Body of pancreas (tissue), 4 donors: ENCODE results near the gene DGKQ. TPM values are rescaled to one million over a fixed set of nuclear protein-coding genes. Genes with fewer than 3 reads are reported as not detected.

Experiments
- ATAC-seq: fragments of 150-250 bp; one replicate; pipeline ENCODE4 v1.9.1; 2016
- DNase-seq, 4 donors: peaks; one replicate each; pipeline ENCODE4 v3.0.0-alpha.2; 2019
- H3K27ac ChIP-seq, 4 donors: fragments of 200-600 bp; sonication (generic); 1 replicate in 3 of 4; 2 replicates in 1 of 4; pipeline versions ENCODE4 v1.5.1 to v1.6.1; 2016 to 2019; ENCODE audit warnings: mild to moderate bottlenecking in 1 of 4, mixed read lengths in 1 of 4, moderate library complexity in 1 of 4
- H3K27me3 ChIP-seq, 2 donors: fragments of 200-600 bp; sonication (generic); one replicate each; pipeline ENCODE4 v1.6.0; 2016; ENCODE audit warnings: mild to moderate bottlenecking in 1 of 2
- H3K36me3 ChIP-seq, 2 donors: fragments of 200-600 bp; sonication (generic); replicated peaks in 1 of 2; 2 replicates each; pipeline ENCODE4 v1.5.1; 2016; ENCODE audit warnings: low read depth in 2 of 2; ENCODE audit not compliant: insufficient read depth in 1 of 2
- H3K4me1 ChIP-seq: fragments of 200-600 bp; sonication (generic); one replicate; pipeline ENCODE4 v1.6.0; 2016
- H3K4me3 ChIP-seq, 2 donors: fragments of 200-600 bp; sonication (generic); 1 replicate in 1 of 2; 2 replicates in 1 of 2; pipeline ENCODE4 v1.5.1; 2016 to 2019
- H3K9me3 ChIP-seq, 3 donors: fragments of 200-600 bp; sonication (generic); 1 replicate in 2 of 3; 2 replicates in 1 of 3; pipeline ENCODE4 v1.5.1; 2016
- POLR2A ChIP-seq, 3 donors: fragments of 450-650 bp; IDR thresholded peaks; one replicate each; pipeline ENCODE4 v1.6.1; 2016; ENCODE audit warnings: antibody characterized with exemption in 3 of 3, mild to moderate bottlenecking in 2 of 3
- WGBS, 2 donors: methylation state at CpG; one replicate each; pipeline ENCODE4 v1.1.5; 2017; 5-methylcytosine and 5-hydroxymethylcytosine counted together
- intact Hi-C: fragments of 100-400 bp; cut with DNase I; formaldehyde crosslinking; loops from one replicate; pipeline ENCODE4 v1.15.1; 2023
- total RNA-seq, 2 donors: library from RNA; depleted of rRNA; stranded (reverse); fragments of >200 nt; gene quantifications; one replicate each; pipeline ENCODE4 v1.1.0, GENCODE V29; 2016
- TF ChIP-seq, protein P1 (sequence below), 7 experiments: fragments of 450-650 bp in 4 of 7; fragments of 200-600 bp in 3 of 7; sonication (generic) in 3 of 7; IDR thresholded peaks; one replicate each; pipeline ENCODE4 v1.5.1; 2016 to 2019; ENCODE audit warnings: antibody characterized with exemption in 7 of 7

DGKQ gene
- total RNA-seq, 2 donors from 2014 or later, result 13.2 to 17.5 TPM

DNA sequence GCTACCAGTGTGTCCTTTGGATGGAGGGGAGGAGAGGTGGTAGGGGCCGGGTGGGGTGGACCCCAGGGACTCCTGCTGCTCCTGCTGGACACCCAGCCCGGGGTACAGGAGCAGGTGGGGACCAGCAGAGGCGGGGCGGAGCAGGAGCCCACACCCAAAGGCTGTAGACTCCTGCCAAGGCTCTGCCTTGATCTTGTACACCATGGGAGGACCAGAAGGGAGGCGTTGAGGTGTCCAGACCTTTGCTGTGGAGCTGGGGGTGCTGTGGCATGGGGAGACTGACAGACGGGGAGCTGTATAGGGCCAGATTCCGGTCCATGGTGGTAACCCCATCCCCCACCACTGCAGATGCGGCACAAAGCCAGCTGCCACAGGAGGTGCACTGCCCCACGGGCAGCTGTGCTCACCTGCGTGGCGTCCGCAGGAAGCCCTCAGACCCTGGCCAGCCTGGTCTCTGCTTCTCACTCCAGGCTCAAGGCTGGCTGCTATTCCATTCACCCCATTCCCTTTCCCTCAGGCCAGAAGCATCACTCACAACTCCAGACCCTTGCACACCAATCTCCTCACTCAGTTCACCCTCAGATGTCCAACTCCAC lies 24.8 kb upstream of the DGKQ start:
- intact Hi-C loops, result no loop called here
- DNase-seq (peak in 2 of 4 donors; percentile 11 to 21), ATAC-seq (no peak)
- Histone ChIP-seq H3K36me3 (no peaks in the 10 kb centered on the region), H3K27ac (no peak overlapping the region), H3K27me3 (peaks cover 0 to 36% of the 10 kb centered on the region in 2 donors), H3K4me3 (no peak overlapping the region), H3K9me3 (no peaks in the 10 kb centered on the region), H3K4me1 (peaks cover 41% of the 10 kb centered on the region)
- TF ChIP-seq POLR2A (IDR thresholded peaks at IDR 0.05), result no peak
- TF ChIP-seq, protein P1, sequence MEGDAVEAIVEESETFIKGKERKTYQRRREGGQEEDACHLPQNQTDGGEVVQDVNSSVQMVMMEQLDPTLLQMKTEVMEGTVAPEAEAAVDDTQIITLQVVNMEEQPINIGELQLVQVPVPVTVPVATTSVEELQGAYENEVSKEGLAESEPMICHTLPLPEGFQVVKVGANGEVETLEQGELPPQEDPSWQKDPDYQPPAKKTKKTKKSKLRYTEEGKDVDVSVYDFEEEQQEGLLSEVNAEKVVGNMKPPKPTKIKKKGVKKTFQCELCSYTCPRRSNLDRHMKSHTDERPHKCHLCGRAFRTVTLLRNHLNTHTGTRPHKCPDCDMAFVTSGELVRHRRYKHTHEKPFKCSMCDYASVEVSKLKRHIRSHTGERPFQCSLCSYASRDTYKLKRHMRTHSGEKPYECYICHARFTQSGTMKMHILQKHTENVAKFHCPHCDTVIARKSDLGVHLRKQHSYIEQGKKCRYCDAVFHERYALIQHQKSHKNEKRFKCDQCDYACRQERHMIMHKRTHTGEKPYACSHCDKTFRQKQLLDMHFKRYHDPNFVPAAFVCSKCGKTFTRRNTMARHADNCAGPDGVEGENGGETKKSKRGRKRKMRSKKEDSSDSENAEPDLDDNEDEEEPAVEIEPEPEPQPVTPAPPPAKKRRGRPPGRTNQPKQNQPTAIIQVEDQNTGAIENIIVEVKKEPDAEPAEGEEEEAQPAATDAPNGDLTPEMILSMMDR (IDR thresholded peaks at IDR 0.05), result no peak
- WGBS, 2 donors, result 13 to 44% methylated on average over 5 to 12 of the region's 12 CpGs

DNA sequence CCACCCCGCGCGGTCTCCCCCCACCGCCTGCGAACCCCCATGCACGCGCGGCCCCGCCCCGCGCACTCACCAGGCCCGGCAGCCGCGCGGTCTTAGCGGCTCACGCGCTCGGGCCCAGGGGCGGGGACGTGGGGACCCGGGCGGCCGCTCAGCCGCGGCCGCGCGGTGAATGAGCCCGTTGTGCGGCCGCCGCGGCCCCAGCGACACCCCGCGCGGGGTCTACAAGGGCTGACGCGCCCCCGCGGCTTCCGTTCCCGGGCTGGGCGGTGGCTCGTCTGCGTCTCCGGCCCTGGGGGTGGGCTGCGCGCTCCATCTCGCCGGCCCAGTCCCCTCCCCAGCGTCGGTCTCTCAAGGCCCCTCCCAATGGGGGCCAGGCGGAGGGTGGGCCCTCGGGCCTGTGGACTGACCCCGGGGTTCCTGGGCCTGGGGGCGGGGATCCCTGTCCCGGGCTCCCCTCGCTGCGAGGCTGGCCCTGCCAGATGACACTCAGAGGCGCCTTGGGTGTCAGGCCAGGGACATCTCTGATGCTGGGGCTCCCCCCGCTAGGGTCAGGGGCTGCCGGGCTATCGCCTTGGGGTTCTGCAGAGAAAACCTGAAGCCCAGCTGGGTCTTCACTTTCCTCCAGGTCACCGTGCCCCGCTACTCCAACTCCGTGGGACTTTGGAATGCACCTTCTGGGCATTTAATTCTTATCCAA lies 24.2 kb upstream of the DGKQ start:
- no peaks in the 10 kb centered on the region for H3K36me3 ChIP-seq
- TF ChIP-seq, protein P1 (IDR thresholded peaks at IDR 0.05), result no peak
- no peak for TF ChIP-seq POLR2A (IDR thresholded peaks at IDR 0.05)
- H3K9me3 ChIP-seq, result no peaks in the 10 kb centered on the region
- peak in 2 of 4 donors; percentile 45 to 52 for DNase-seq
- peaks cover 41% of the 10 kb centered on the region for H3K4me1 ChIP-seq
- H3K27me3 ChIP-seq, result peaks cover 0 to 32% of the 10 kb centered on the region in 2 donors
- WGBS, 2 donors, result 5 to 33% methylated on average over 4 to 35 of the region's 68 CpGs
- intact Hi-C loops, result no loop called here
- no peak for ATAC-seq
- no peak overlapping the region for H3K27ac ChIP-seq
- no peak overlapping the region for H3K4me3 ChIP-seq

DNA sequence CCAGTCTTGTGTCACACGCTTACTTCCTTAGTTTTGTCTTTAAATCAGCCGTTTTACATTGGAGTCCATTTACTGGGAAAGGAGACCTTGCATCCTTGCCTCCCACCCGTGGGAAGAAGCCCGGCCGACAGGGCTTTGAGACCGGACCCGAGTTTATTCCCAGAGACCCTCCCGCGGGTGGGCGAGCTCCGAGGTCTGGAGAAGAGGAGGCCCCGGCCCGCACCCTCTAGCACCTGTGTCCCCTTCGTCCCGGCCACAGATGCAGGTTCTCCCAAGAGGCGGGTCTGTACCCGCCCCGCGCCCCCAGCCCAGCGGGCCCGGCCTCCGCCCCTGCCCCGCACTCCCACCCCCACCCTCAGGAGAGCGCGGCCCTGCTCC lies 23.6 kb upstream of the DGKQ start:
- no peaks in the 10 kb centered on the region for H3K36me3 ChIP-seq
- intact Hi-C loops, result no loop called here
- H3K9me3 ChIP-seq, result no peaks in the 10 kb centered on the region
- H3K27ac ChIP-seq, result no peak overlapping the region
- peaks cover 41% of the 10 kb centered on the region for H3K4me1 ChIP-seq
- TF ChIP-seq, protein P1 (IDR thresholded peaks at IDR 0.05), result no peak
- no peak for TF ChIP-seq POLR2A (IDR thresholded peaks at IDR 0.05)
- no peak overlapping the region for H3K4me3 ChIP-seq
- DNase-seq (peak in 1 of 4 donors; percentile 14), ATAC-seq (no peak)
- 22 to 36% methylated on average over 2 to 14 of the region's 25 CpGs for WGBS, 2 donors
- peaks cover 0 to 27% of the 10 kb centered on the region in 2 donors for H3K27me3 ChIP-seq

DNA sequence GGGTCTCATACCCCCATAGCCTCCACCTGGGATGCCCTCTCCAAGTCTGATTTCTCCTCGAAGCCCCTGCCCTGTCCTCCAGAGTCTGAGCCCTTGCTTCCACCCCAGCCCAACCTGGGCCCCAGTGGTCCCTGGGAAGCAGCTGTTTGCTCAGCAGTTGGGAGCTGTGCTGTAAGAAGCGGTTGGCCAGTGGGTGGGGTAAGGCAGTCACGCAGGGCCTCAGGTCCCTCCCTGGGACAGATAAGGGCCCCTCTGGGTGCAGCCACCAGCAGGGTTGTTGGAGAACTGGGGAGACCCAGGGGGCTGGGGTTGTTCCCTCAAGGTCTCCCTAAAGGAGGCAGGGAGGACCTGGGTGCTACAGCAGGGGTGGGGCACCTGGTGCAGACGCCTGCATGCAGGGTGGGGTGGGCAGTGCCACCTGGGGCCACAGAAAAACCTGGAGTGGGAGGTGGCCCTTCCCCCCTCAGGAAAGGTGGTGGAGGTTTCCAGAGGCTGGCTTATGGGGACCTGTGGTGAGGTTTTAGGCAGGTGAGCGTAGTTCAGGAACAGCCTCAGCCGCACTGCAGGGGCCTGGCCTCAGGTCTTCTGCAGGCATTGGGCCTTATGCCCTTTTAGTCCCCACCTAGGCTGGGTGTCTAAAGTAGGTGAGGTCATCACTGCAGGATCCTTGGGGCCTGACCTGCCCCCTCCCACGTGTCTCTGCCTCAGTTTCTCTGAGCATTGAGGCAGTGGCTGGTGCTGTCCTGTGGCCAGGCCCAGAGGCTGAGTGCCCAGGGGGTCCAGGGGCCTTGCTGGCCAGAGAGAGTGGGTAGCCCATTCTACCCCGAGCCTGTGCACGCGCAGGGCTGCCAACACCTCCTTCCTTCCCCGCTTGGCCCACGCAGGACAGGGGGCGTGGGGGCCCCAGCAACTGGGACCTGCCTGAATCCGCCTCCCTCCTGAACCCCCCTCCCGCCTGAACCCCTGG lies 22.9 kb upstream of the DGKQ start:
- intact Hi-C loops, result no loop called here
- peaks cover 43% of the 10 kb centered on the region for H3K4me1 ChIP-seq
- no peak for DNase-seq
- H3K4me3 ChIP-seq, result no peak overlapping the region
- peaks cover 0 to 20% of the 10 kb centered on the region in 2 donors for H3K27me3 ChIP-seq
- 81 to 82% methylated on average over 11 to 15 of the region's 15 CpGs for WGBS, 2 donors
- H3K36me3 ChIP-seq, result no peaks in the 10 kb centered on the region
- TF ChIP-seq, protein P1 (IDR thresholded peaks at IDR 0.05), result no peak
- no peak for TF ChIP-seq POLR2A (IDR thresholded peaks at IDR 0.05)
- H3K27ac ChIP-seq, result no peak overlapping the region
- no peaks in the 10 kb centered on the region for H3K9me3 ChIP-seq
- ATAC-seq, result no peak
